Measurements from ENCODE around the gene CDH12. TPM values are rescaled to one million over a fixed set of nuclear protein-coding genes. Genes with fewer than 3 reads are reported as not detected.

CDH12 gene
- total and polyA plus RNA-seq, 4 donors = 0.02 to 3.7 (median 0.31) TPM; not detected in 1

DNA sequence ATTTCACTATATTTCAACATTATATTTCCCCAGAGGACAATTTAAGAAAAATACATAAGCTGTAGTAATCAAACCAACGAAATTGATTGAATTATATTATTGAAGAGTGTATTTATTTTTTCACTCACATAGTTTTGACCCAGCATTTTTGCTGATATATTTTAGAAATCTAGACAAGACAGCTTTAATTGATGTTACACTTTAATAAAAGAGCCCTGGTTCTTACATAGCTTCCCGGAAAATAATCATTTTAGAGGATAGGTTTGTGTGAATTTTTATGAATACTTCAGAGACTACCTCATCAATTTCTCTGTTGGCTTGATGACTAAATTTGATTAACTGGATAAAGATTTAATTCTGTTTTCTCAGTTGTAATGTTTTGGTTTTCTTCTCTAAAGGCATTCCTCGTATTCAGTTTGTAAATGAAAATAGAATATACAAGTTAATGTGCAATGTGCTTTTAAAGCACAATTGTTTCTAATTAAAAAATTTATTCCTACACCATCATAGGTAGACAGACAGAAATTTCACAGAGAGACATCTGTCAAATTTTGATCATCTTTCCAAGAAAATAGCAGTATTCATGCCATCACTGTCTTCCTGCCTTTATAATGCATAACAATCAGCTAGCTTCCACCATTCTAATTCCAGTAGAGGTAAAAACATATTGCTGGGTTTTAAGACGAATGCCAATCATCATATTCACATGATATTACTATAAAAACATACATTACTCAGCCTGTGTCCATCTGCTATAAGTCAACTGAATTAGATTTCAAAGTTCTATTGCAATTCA is 441.4 kb downstream of the CDH12 start:
- Histone ChIP-seq H3K9ac (ENCODE audit: insufficient read depth in 1 of 2, low read length in 2 of 2) (no peak overlapping the region), H3K36me3 (ENCODE audit: control insufficient read depth in 4 of 4, insufficient read depth in 4 of 4, low read length in 4 of 4) (no peaks in the 10 kb centered on the region), H3K27me3 (ENCODE audit: control insufficient read depth in 3 of 3, insufficient read depth in 3 of 3, low read length in 2 of 3) (no peaks in the 10 kb centered on the region), H3K4me1 (ENCODE audit: control insufficient read depth in 5 of 5, insufficient read depth in 5 of 5, low read length in 5 of 5) (no peaks in the 10 kb centered on the region), H3K9me3 (ENCODE audit: control insufficient read depth in 4 of 4, insufficient read depth in 3 of 4, low read length in 3 of 4) (no peaks in the 10 kb centered on the region), H3K4me3 (no peak overlapping the region), H3K27ac (ENCODE audit: low read depth in 1 of 2, low read length in 1 of 2) (no peak overlapping the region)
- 41 to 48% methylated on average over 4 of the region's 4 CpGs for WGBS, 2 donors
- TF ChIP-seq, protein P1, sequence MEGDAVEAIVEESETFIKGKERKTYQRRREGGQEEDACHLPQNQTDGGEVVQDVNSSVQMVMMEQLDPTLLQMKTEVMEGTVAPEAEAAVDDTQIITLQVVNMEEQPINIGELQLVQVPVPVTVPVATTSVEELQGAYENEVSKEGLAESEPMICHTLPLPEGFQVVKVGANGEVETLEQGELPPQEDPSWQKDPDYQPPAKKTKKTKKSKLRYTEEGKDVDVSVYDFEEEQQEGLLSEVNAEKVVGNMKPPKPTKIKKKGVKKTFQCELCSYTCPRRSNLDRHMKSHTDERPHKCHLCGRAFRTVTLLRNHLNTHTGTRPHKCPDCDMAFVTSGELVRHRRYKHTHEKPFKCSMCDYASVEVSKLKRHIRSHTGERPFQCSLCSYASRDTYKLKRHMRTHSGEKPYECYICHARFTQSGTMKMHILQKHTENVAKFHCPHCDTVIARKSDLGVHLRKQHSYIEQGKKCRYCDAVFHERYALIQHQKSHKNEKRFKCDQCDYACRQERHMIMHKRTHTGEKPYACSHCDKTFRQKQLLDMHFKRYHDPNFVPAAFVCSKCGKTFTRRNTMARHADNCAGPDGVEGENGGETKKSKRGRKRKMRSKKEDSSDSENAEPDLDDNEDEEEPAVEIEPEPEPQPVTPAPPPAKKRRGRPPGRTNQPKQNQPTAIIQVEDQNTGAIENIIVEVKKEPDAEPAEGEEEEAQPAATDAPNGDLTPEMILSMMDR (IDR thresholded peaks at IDR 0.05; ENCODE audit: control extremely low read depth, extremely low read depth) = no peak
- ATAC-seq (ENCODE audit: insufficient read depth, low FRiP score) = no peak
- no peak for DNase-seq

DNA sequence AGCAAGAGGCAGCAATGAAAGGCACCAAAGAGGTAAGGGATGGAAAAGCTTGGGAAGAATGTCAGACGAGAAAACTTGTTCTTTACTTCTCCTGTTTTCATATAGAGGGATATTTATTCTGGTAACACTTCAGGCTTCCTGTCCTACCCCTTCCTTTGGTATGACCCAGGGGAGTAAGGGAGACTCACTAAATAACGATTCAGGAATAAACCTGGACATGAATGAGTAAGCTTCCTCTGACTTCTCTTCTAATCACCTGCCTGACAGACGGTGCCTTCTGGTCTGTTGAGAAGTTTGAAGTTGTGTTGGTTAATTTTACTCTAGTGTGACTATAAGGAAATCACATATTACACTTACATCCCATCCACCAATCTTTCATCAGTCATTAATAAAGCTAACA is 461.2 kb downstream of the CDH12 start:
- Histone ChIP-seq H3K4me3 (no peak overlapping the region), H3K27ac (ENCODE audit: low read depth in 1 of 2, low read length in 1 of 2) (no peak overlapping the region), H3K9ac (ENCODE audit: insufficient read depth in 1 of 2, low read length in 2 of 2) (no peak overlapping the region), H3K36me3 (ENCODE audit: control insufficient read depth in 4 of 4, insufficient read depth in 4 of 4, low read length in 4 of 4) (no peaks in the 10 kb centered on the region), H3K4me1 (ENCODE audit: control insufficient read depth in 5 of 5, insufficient read depth in 5 of 5, low read length in 5 of 5) (no peaks in the 10 kb centered on the region), H3K27me3 (ENCODE audit: control insufficient read depth in 3 of 3, insufficient read depth in 3 of 3, low read length in 2 of 3) (no peaks in the 10 kb centered on the region), H3K9me3 (ENCODE audit: control insufficient read depth in 4 of 4, insufficient read depth in 3 of 4, low read length in 3 of 4) (peaks cover 0 to 1% (median 0%) of the 10 kb centered on the region in 4 donors)
- no peak for ATAC-seq (ENCODE audit: insufficient read depth, low FRiP score)
- WGBS, 2 donors = 67 to 73% methylated on average over 3 of the region's 3 CpGs
- DNase-seq = no peak
- TF ChIP-seq, protein P1 (IDR thresholded peaks at IDR 0.05; ENCODE audit: control extremely low read depth, extremely low read depth) = no peak

DNA sequence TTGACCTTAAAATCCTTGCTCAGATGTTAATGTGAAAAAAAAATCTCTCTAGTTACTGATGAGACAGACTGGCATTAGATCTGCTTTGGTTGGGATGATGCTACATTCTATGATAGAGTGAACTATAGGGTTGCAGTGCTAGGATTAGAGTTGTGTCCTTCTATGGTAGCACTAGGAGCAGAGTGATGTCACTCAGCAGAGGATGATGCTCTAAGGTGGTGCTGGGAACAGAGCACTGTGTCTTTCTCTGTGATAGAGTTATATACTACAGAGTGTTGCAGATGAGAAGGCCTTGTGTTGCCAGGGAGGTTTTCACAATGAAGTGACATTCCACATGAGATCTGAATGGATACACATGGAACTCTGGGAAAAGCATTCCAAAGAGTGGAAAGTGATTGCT is 462.3 kb downstream of the CDH12 start:
- no peak overlapping the region for H3K27ac ChIP-seq (ENCODE audit: low read depth in 1 of 2, low read length in 1 of 2)
- ATAC-seq (ENCODE audit: insufficient read depth, low FRiP score) = no peak
- no peaks in the 10 kb centered on the region for H3K36me3 ChIP-seq (ENCODE audit: control insufficient read depth in 4 of 4, insufficient read depth in 4 of 4, low read length in 4 of 4)
- no peak for DNase-seq
- no peak overlapping the region for H3K4me3 ChIP-seq
- H3K9me3 ChIP-seq (ENCODE audit: control insufficient read depth in 4 of 4, insufficient read depth in 3 of 4, low read length in 3 of 4) = peaks cover 0 to 1% (median 0%) of the 10 kb centered on the region in 4 donors
- H3K4me1 ChIP-seq (ENCODE audit: control insufficient read depth in 5 of 5, insufficient read depth in 5 of 5, low read length in 5 of 5) = no peaks in the 10 kb centered on the region
- no peaks in the 10 kb centered on the region for H3K27me3 ChIP-seq (ENCODE audit: control insufficient read depth in 3 of 3, insufficient read depth in 3 of 3, low read length in 2 of 3)
- no peak overlapping the region for H3K9ac ChIP-seq (ENCODE audit: insufficient read depth in 1 of 2, low read length in 2 of 2)
- TF ChIP-seq, protein P1 (IDR thresholded peaks at IDR 0.05; ENCODE audit: control extremely low read depth, extremely low read depth) = no peak

Measured in lung (tissue), 12 donors.